SU-DHL-6 (cell line): ENCODE results near the gene BCAS3.

ENCODE experiments used
- H2AFZ ChIP-seq: fragments of 200-600 bp; sonication (generic); 2 replicates; pipeline ENCODE4 v1.6.1; 2014; ENCODE audit warnings: low read depth, mild to moderate bottlenecking, moderate library complexity, mixed read lengths, antibody characterized with exemption, low read length; ENCODE audit not compliant: severe bottlenecking
- H3F3A ChIP-seq: fragments of 200-600 bp; shearing (Covaris generic); 2 replicates; pipeline ENCODE4 v1.6.0; 2016; ENCODE audit warnings: antibody characterized with exemption, mild to moderate bottlenecking; ENCODE audit not compliant: insufficient read depth
- H3K27ac ChIP-seq: fragments of 200-600 bp; sonication (generic); 2 replicates; pipeline ENCODE4 v1.5.1; 2016; ENCODE audit warnings: low read depth, mild to moderate bottlenecking, low read length, moderate library complexity, mixed read lengths
- H3K27me3 ChIP-seq: fragments of 200-600 bp; sonication (generic), shearing (Covaris generic); 2 replicates; pipeline ENCODE4 v1.6.0; 2014; ENCODE audit warnings: mild to moderate bottlenecking, low read length
- H3K36me3 ChIP-seq: fragments of 200-600 bp; sonication (generic); 2 replicates; pipeline ENCODE4 v1.6.1; 2014; ENCODE audit warnings: mild to moderate bottlenecking, low read length, mixed read lengths
- H3K4me2 ChIP-seq: fragments of 300-600, 200-600 bp; shearing (Covaris generic), sonication (generic); 2 replicates; pipeline ENCODE4 v1.6.0; 2014; ENCODE audit warnings: low read length, low read depth, mild to moderate bottlenecking; ENCODE audit not compliant: poor library complexity, severe bottlenecking
- H3K4me3 ChIP-seq: fragments of 200-600 bp; sonication (generic); 2 replicates; pipeline ENCODE4 v1.5.1; 2014; ENCODE audit warnings: antibody characterized with exemption, low read length, mild to moderate bottlenecking, mixed read lengths; ENCODE audit not compliant: insufficient read depth, poor library complexity, severe bottlenecking
- H3K79me2 ChIP-seq: fragments of 200-600 bp; sonication (generic); 2 replicates; pipeline ENCODE4 v1.6.1; 2014; ENCODE audit warnings: mild to moderate bottlenecking, low read length, moderate library complexity; ENCODE audit not compliant: insufficient read depth
- H3K9ac ChIP-seq: fragments of 200-600 bp; sonication (generic); 2 replicates; pipeline ENCODE4 v1.7.0; 2014; ENCODE audit warnings: mild to moderate bottlenecking, low read length
- H3K9me2 ChIP-seq: fragments of 200-600 bp; sonication (generic); replicated peaks from 2 replicates; pipeline ENCODE4 v1.6.1; 2014; ENCODE audit warnings: low read length; ENCODE audit not compliant: insufficient read depth
- H3K9me3 ChIP-seq: fragments of 200-600 bp; sonication (generic); 2 replicates; pipeline ENCODE4 v1.6.1; 2014; ENCODE audit warnings: low read length, mixed read lengths; ENCODE audit not compliant: insufficient read depth
- H4K20me1 ChIP-seq: fragments of 200-600 bp; sonication (generic); 2 replicates; pipeline ENCODE4 v1.6.1; 2014; ENCODE audit warnings: low read depth, mild to moderate bottlenecking, antibody characterized with exemption, low read length, moderate library complexity, mixed read lengths
- EZH2phosphoT487 ChIP-seq: fragments of 200-600 bp; sonication (generic), shearing (Covaris generic); conservative IDR thresholded peaks from 2 replicates; pipeline ENCODE4 v1.6.1; 2018; ENCODE audit warnings: mild to moderate bottlenecking, antibody characterized with exemption, low read length, moderate library complexity, mixed read lengths
- TF ChIP-seq, protein P1 (sequence below): fragments of 200-600 bp; sonication (generic); IDR thresholded peaks from one replicate; pipeline ENCODE4 v1.5.1; 2017; ENCODE audit warnings: antibody characterized with exemption, mild to moderate bottlenecking, low read length, moderate library complexity; ENCODE audit not compliant: insufficient read depth, poor library complexity, severe bottlenecking

Gene BCAS3

DNA sequence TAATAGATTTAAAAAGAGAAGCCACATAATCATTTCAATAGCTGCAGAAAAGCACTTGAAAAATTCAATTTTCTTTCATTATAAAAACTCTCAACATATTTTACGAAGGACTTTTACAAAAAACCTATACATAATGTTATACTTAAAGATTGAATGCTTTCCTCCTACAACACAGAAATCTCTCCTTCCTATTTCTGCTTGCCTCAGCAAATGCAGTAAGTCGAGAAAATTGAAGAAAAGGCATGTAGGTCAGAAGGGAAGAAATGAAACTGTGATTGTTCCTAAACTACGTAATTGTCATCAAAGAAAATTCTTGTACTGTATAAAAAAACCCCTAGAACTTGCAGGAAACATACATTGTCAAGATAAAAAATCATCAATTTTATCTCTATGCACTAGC, 267.1 kb downstream of the BCAS3 start:
- no peak overlapping the region for H3K4me3 ChIP-seq
- no peaks in the 10 kb centered on the region for H3K9me2 ChIP-seq
- no peak overlapping the region for H3K4me2 ChIP-seq
- no peaks in the 10 kb centered on the region for H4K20me1 ChIP-seq
- no peak overlapping the region for H3K9ac ChIP-seq
- no peaks in the 10 kb centered on the region for H3K27me3 ChIP-seq
- TF ChIP-seq EZH2phosphoT487: no peak
- TF ChIP-seq, protein P1, sequence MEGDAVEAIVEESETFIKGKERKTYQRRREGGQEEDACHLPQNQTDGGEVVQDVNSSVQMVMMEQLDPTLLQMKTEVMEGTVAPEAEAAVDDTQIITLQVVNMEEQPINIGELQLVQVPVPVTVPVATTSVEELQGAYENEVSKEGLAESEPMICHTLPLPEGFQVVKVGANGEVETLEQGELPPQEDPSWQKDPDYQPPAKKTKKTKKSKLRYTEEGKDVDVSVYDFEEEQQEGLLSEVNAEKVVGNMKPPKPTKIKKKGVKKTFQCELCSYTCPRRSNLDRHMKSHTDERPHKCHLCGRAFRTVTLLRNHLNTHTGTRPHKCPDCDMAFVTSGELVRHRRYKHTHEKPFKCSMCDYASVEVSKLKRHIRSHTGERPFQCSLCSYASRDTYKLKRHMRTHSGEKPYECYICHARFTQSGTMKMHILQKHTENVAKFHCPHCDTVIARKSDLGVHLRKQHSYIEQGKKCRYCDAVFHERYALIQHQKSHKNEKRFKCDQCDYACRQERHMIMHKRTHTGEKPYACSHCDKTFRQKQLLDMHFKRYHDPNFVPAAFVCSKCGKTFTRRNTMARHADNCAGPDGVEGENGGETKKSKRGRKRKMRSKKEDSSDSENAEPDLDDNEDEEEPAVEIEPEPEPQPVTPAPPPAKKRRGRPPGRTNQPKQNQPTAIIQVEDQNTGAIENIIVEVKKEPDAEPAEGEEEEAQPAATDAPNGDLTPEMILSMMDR: no peak
- no peaks in the 10 kb centered on the region for H3F3A ChIP-seq
- no peaks in the 10 kb centered on the region for H3K9me3 ChIP-seq
- no peak overlapping the region for H3K27ac ChIP-seq
- no peak overlapping the region for H2AFZ ChIP-seq
- no peaks in the 10 kb centered on the region for H3K79me2 ChIP-seq
- H3K36me3 ChIP-seq: no peaks in the 10 kb centered on the region

DNA sequence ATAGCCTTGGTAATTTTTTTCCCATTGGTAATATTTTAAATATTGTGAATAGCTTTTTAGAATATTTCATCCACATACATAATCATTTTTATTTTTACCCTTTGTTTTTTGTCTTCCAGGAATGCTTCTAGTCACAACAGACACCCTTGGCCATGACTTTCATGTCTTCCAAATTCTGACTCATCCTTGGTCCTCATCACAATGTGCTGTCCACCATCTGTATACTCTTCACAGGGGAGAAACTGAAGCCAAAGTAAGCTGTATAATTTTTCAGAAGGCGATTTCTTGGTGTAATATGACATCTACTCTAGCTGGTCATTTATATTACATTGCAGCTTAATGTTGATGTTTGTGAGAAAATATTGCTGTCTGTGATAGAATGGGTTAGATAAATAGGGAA, 269.4 kb downstream of the BCAS3 start:
- Histone ChIP-seq H3K27me3 (no peaks in the 10 kb centered on the region), H3K9me2 (no peaks in the 10 kb centered on the region), H3K9me3 (no peaks in the 10 kb centered on the region), H3F3A (no peaks in the 10 kb centered on the region), H2AFZ (no peak overlapping the region), H3K27ac (no peak overlapping the region), H4K20me1 (no peaks in the 10 kb centered on the region), H3K79me2 (no peaks in the 10 kb centered on the region), H3K4me2 (no peak overlapping the region), H3K4me3 (no peak overlapping the region), H3K36me3 (no peaks in the 10 kb centered on the region), H3K9ac (no peak overlapping the region)
- TF ChIP-seq, protein P1: no peak
- TF ChIP-seq EZH2phosphoT487: no peak

DNA sequence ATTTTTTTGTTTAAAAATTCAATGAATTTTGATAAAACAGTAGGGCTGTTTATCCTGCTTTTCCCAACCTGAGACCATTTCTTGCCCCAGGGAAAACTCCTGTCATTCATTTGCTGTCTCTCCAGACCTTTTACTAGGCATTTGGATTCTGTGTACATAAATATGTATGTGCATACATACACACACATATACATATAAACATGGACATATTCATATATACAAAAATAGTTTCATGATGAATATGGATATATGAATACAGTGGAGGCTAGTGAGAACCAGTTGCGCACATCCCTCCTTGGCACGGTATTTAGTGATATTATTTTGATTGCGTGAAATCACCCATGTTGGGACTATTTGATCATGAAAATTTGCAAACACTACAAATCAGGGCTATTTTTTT, 269.9 kb downstream of the BCAS3 start:
- Histone ChIP-seq H4K20me1 (no peaks in the 10 kb centered on the region), H3K4me2 (no peak overlapping the region), H3K36me3 (no peaks in the 10 kb centered on the region)

DNA sequence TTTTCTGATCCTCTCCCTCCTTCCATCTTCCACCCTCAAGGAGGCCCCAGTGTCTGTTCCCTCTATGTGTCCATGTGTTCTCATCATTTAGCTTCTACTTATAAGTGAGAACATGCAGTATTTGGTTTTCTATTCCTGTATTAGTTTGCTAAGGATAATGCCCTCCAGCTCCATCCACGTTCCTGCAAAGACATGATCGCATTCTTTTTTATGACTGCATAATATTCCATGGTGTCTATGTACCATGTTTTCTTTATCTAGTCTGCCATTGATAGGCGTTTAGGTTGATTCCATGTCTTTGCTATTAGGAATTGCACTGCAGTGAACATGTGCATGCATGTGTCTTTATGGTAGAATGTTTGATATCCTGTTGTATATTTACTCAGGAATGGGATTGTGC, 275.1 kb downstream of the BCAS3 start:
- H3K36me3 ChIP-seq: no peaks in the 10 kb centered on the region

More for the DNA sequence above, 269.9 kb downstream of the BCAS3 start:
- Histone ChIP-seq H3K27ac (no peak overlapping the region), H3F3A (no peaks in the 10 kb centered on the region), H3K4me3 (no peak overlapping the region), H3K79me2 (no peaks in the 10 kb centered on the region), H3K9me3 (no peaks in the 10 kb centered on the region), H3K9ac (no peak overlapping the region), H2AFZ (no peak overlapping the region), H3K9me2 (no peaks in the 10 kb centered on the region), H3K27me3 (no peaks in the 10 kb centered on the region)
- no peak for TF ChIP-seq EZH2phosphoT487

More for the DNA sequence above, 275.1 kb downstream of the BCAS3 start:
- H3K79me2 ChIP-seq: no peaks in the 10 kb centered on the region
- H3F3A ChIP-seq: no peaks in the 10 kb centered on the region
- no peaks in the 10 kb centered on the region for H4K20me1 ChIP-seq
- H3K27me3 ChIP-seq: no peaks in the 10 kb centered on the region
- H3K27ac ChIP-seq: no peak overlapping the region
- H3K9me3 ChIP-seq: no peaks in the 10 kb centered on the region
- H2AFZ ChIP-seq: no peak overlapping the region
- no peak overlapping the region for H3K4me3 ChIP-seq
- H3K9me2 ChIP-seq: no peaks in the 10 kb centered on the region
- H3K4me2 ChIP-seq: no peak overlapping the region
- H3K9ac ChIP-seq: no peak overlapping the region
- TF ChIP-seq EZH2phosphoT487: no peak
- TF ChIP-seq, protein P1: no peak
